Measurements from ENCODE around the gene OR14A16. TPM values are rescaled to one million over a fixed set of nuclear protein-coding genes. Genes with fewer than 3 reads are reported as not detected.

The OR14A16 gene
- total RNA-seq, 2 experiments from 2014 or later: not detected

- CTCF ChIA-PET: no interaction called here
- ATAC-seq (no peak), DNase-seq (no peak)
- H3K4me1 Mint-ChIP-seq: no peaks in the 10 kb centered on the region
- no peak within 1 kb of the TSS for H3K27ac Mint-ChIP-seq
- no peaks in the 10 kb centered on the region for H3K36me3 Mint-ChIP-seq
- H3K4me3 Mint-ChIP-seq: no peak within 1 kb of the TSS
- H3K9me3 Mint-ChIP-seq (ENCODE audit: low read depth): no peaks in the 10 kb centered on the region
- no peaks in the 10 kb centered on the region for H3K27me3 Mint-ChIP-seq
Measured at GRCh38 chr1:247841796-247842195, 17.9 kb upstream of the OR14A16 start, which contains the start of gene OR11L1. Gene OR11L1, minus strand, starts transcription at chr1:247841896. Its CDS starts 0 bp downstream, at chr1:247841896.

GRCh38 chr1:247840818-247841217 is 16.9 kb upstream of the OR14A16 start:
- Mint-ChIP-seq H3K9me3 (ENCODE audit: low read depth) (no peaks in the 10 kb centered on the region), H3K4me3 (no peak overlapping the region), H3K4me1 (no peaks in the 10 kb centered on the region), H3K27me3 (no peaks in the 10 kb centered on the region), H3K27ac (no peak overlapping the region), H3K36me3 (no peaks in the 10 kb centered on the region)
- no peak for DNase-seq
- ATAC-seq: no peak
- CTCF ChIA-PET: no interaction called here

GRCh38 chr1:247833601-247834000 is 9.7 kb upstream of the OR14A16 start:
- Mint-ChIP-seq H3K27ac (no peak overlapping the region), H3K27me3 (no peaks in the 10 kb centered on the region), H3K4me1 (no peaks in the 10 kb centered on the region), H3K4me3 (no peak overlapping the region), H3K36me3 (no peaks in the 10 kb centered on the region), H3K9me3 (ENCODE audit: low read depth) (no peaks in the 10 kb centered on the region)
- DNase-seq (no peak), ATAC-seq (no peak)
- CTCF ChIA-PET: no interaction called here

- no peaks in the 10 kb centered on the region for H3K36me3 Mint-ChIP-seq
- no peak for ATAC-seq
- no peak overlapping the region for H3K27ac Mint-ChIP-seq
- no peaks in the 10 kb centered on the region for H3K9me3 Mint-ChIP-seq (ENCODE audit: low read depth)
- no peaks in the 10 kb centered on the region for H3K4me1 Mint-ChIP-seq
- no peak for DNase-seq
- H3K4me3 Mint-ChIP-seq: no peak overlapping the region
- CTCF ChIA-PET: no interaction called here
- no peaks in the 10 kb centered on the region for H3K27me3 Mint-ChIP-seq
Measured at GRCh38 chr1:247829656-247830055, 5.7 kb upstream of the OR14A16 start.

- ATAC-seq (no peak), DNase-seq (no peak)
- H3K27ac Mint-ChIP-seq: no peak overlapping the region
- no peaks in the 10 kb centered on the region for H3K9me3 Mint-ChIP-seq (ENCODE audit: low read depth)
- no peaks in the 10 kb centered on the region for H3K36me3 Mint-ChIP-seq
- CTCF ChIA-PET: no interaction called here
- no peak overlapping the region for H3K4me3 Mint-ChIP-seq
- H3K4me1 Mint-ChIP-seq: no peaks in the 10 kb centered on the region
- H3K27me3 Mint-ChIP-seq: no peaks in the 10 kb centered on the region
Measured at GRCh38 chr1:247825362-247825761, 1.4 kb upstream of the OR14A16 start.

- Mint-ChIP-seq H3K4me1 (no peaks in the 10 kb centered on the region), H3K36me3 (no peaks in the 10 kb centered on the region), H3K27ac (no peak overlapping the region), H3K9me3 (ENCODE audit: low read depth) (peaks cover 2% of the 10 kb centered on the region), H3K27me3 (no peaks in the 10 kb centered on the region), H3K4me3 (no peak overlapping the region)
- ATAC-seq: no peak
- DNase-seq: no peak
- CTCF ChIA-PET: no interaction called here
Measured at GRCh38 chr1:247822060-247822459, 1.9 kb downstream of the OR14A16 start.

- H3K4me1 Mint-ChIP-seq: no peaks in the 10 kb centered on the region
- no peak overlapping the region for H3K27ac Mint-ChIP-seq
- no peak for DNase-seq
- no peaks in the 10 kb centered on the region for H3K27me3 Mint-ChIP-seq
- CTCF ChIA-PET: no interaction called here
- H3K4me3 Mint-ChIP-seq: no peak overlapping the region
- ATAC-seq: no peak
- no peaks in the 10 kb centered on the region for H3K36me3 Mint-ChIP-seq
- no peaks in the 10 kb centered on the region for H3K9me3 Mint-ChIP-seq (ENCODE audit: low read depth)
Measured at GRCh38 chr1:247812637-247813036, 11.3 kb downstream of the OR14A16 start.

GRCh38 chr1:247797518-247797917 is 26.4 kb downstream of the OR14A16 start:
- Mint-ChIP-seq H3K27ac (no peak overlapping the region), H3K9me3 (ENCODE audit: low read depth) (peaks cover 2% of the 10 kb centered on the region), H3K4me3 (no peak overlapping the region), H3K36me3 (no peaks in the 10 kb centered on the region), H3K4me1 (no peaks in the 10 kb centered on the region), H3K27me3 (no peaks in the 10 kb centered on the region)
- DNase-seq (no peak), ATAC-seq (no peak)
- CTCF ChIA-PET: no interaction called here

GRCh38 chr1:247769603-247770002 is 54.3 kb downstream of the OR14A16 start:
- Mint-ChIP-seq H3K27ac (no peak overlapping the region), H3K9me3 (ENCODE audit: low read depth) (no peaks in the 10 kb centered on the region), H3K4me1 (no peaks in the 10 kb centered on the region), H3K27me3 (no peaks in the 10 kb centered on the region), H3K4me3 (no peak overlapping the region), H3K36me3 (no peaks in the 10 kb centered on the region)
- CTCF ChIA-PET: no interaction called here
- DNase-seq: no peak
- no peak for ATAC-seq

Other genes with a start within 250 kb of the OR14A16 start
- gene OR2G2, start 235.8 kb downstream of the OR14A16 start, total RNA-seq: not detected
- not detected for gene OR2G3, start 218.5 kb downstream of the OR14A16 start, total RNA-seq
- gene OR13G1, start 144.4 kb downstream of the OR14A16 start, total RNA-seq: not detected
- not detected for gene OR6F1, start 107.5 kb downstream of the OR14A16 start, total RNA-seq
- not detected for gene OR14K1, start 85.5 kb downstream of the OR14A16 start, total RNA-seq
- gene OR14A2, start 76.0 kb downstream of the OR14A16 start, total RNA-seq: not detected
- not detected for gene OR1C1, start 63.6 kb downstream of the OR14A16 start, total RNA-seq
- not detected for gene OR11L1, start 17.8 kb upstream of the OR14A16 start, total RNA-seq
- gene TRIM58, start 33.1 kb upstream of the OR14A16 start, total RNA-seq: under 1 TPM in 1 of 2 experiments, not detected in 1; 0.45 TPM
- not detected for gene OR2W3, start 71.5 kb upstream of the OR14A16 start, total RNA-seq
- not detected for gene OR2T8, start 96.1 kb upstream of the OR14A16 start, total RNA-seq
- gene OR2AJ1, start 100.8 kb upstream of the OR14A16 start, total RNA-seq: not detected
- not detected for gene OR2L8, start 124.7 kb upstream of the OR14A16 start, total RNA-seq
- not detected for gene OR2AK2, start 141.1 kb upstream of the OR14A16 start, total RNA-seq
- not detected for gene OR2L5, start 189.5 kb upstream of the OR14A16 start, total RNA-seq
- under 1 TPM in 1 of 2 experiments, not detected in 1; 0.23 TPM for gene OR2L2, start 206.0 kb upstream of the OR14A16 start, total RNA-seq
- not detected for gene OR2L3, start 222.7 kb upstream of the OR14A16 start, total RNA-seq

Measured in activated CD8-positive, alpha-beta memory T cell treated with anti-CD3 and anti-CD28 coated beads, Interleukin-2, amount 10 ng/mL, durations not matched to agents 7 days and 5 days (primary cell).